Suppressor macrophage treated with lipopolysaccharide for 4 hours (primary cell): ENCODE measurements around the gene MYH6.

Experiments used
- DNase-seq: peaks from one replicate; pipeline ENCODE4 v3.0.0-alpha.2; 2020

Gene MYH6

DNA sequence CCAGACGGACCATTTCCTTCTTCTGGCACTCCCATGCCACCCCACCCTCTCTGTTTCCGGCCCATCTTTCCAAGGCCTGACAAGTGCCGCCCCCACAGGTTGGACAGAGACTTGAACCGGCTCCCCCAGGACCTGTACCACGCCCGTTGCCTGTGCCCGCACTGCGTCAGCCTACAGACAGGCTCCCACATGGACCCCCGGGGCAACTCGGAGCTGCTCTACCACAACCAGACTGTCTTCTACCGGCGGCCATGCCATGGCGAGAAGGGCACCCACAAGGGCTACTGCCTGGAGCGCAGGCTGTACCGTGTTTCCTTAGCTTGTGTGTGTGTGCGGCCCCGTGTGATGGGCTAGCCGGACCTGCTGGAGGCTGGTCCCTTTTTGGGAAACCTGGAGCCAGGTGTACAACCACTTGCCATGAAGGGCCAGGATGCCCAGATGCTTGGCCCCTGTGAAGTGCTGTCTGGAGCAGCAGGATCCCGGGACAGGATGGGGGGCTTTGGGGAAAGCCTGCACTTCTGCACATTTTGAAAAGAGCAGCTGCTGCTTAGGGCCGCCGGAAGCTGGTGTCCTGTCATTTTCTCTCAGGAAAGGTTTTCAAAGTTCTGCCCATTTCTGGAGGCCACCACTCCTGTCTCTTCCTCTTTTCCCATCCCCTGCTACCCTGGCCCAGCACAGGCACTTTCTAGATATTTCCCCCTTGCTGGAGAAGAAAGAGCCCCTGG is 32.4 kb downstream of the MYH6 start:
- no peak for DNase-seq

DNA sequence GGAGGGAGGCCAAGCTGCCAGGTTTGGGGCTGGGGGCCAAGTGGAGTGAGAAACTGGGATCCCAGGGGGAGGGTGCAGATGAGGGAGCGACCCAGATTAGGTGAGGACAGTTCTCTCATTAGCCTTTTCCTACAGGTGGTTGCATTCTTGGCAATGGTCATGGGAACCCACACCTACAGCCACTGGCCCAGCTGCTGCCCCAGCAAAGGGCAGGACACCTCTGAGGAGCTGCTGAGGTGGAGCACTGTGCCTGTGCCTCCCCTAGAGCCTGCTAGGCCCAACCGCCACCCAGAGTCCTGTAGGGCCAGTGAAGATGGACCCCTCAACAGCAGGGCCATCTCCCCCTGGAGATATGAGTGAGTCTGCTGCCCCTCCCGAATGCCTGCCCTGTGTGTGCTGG is 35.0 kb downstream of the MYH6 start:
- no peak for DNase-seq

- DNase-seq, result no peak
Observed at GRCh38 chr14:23372509-23372908, 35.6 kb downstream of the MYH6 start, which contains the start of gene IL25. TSS of gene IL25 (plus strand) at chr14:23372809.

- no peak for DNase-seq
Observed at GRCh38 chr14:23371865-23372264, 36.2 kb downstream of the MYH6 start.

DNA sequence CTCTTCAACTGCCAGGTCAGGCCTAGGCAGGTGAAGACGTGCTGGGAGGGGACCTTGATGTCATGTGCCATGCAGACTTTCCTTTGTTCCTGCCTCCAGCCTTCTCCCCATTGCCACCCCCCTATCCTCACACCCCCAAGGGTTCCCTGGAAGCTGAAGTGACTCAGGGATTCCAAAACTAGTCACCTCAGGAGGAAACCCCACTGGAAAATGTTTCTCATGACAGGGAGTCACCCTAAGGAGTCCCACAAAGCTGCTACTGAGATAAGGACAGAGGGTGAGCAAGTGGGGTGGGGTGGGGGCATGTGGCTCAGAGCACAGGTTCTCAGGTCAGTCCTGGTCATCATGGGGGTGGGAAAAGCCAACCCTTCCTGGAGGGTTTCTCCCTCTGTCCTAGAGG is 37.9 kb downstream of the MYH6 start:
- no peak for DNase-seq

DNA sequence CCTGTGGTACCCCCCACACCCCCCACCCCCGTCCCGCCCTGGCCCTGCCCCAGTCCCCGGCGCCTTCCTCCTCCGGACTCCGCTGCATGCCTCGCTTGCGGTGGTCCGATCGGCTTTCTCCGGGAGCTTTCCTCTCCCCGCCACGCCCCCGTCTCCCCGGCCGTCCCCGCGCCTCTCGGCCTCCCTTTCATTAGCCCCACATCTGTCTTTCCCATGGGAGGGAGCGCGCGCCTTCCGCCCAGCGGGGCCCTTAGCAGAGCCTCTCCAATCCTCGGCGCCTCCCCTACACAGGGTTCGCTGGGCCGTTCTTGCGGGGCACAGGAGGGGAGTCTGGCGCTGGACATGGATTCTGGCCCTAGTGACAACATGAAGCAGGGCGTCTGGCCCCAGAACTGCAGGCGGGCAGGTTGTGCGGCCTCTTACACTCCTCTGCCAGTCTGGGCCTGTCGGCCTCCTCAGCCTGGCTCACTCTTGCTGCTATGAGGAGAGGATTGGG is 41.6 kb downstream of the MYH6 start:
- no peak for DNase-seq

DNA sequence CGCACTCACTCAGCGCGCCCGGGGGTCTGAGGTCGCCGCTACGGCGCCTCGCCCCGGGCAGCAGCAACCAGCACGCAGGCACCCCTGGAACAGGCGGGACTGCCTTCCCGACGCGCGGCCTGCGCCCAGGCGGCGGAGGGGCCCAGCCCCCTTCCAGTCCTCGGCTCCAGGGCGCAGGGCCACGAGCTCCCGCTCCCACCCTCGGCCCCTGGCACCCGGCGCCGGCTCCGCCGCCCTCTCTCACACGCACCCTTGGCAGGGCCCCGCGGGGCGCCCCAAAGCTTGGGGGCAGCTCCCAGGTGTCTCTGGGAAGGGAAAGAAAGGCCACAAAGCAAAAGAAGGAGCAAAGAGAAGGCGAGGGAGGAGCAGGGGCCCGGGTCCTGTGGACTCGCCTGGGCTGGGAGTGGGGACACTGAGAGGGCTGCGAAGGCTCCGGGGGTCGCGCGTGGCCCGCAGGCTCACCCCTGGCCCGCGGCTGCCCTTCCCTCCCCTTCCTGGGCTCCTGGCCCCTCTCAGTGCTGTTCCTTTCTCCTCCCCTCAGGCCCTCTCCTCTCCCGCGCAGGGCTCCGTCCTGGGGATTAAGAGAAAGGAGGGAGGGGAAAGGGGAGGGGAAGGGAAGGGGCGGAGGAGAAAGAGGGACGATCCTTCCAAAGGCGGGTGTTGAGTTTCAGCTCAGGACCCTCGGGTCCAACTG is 42.2 kb downstream of the MYH6 start:
- DNase-seq, result no peak

DNA sequence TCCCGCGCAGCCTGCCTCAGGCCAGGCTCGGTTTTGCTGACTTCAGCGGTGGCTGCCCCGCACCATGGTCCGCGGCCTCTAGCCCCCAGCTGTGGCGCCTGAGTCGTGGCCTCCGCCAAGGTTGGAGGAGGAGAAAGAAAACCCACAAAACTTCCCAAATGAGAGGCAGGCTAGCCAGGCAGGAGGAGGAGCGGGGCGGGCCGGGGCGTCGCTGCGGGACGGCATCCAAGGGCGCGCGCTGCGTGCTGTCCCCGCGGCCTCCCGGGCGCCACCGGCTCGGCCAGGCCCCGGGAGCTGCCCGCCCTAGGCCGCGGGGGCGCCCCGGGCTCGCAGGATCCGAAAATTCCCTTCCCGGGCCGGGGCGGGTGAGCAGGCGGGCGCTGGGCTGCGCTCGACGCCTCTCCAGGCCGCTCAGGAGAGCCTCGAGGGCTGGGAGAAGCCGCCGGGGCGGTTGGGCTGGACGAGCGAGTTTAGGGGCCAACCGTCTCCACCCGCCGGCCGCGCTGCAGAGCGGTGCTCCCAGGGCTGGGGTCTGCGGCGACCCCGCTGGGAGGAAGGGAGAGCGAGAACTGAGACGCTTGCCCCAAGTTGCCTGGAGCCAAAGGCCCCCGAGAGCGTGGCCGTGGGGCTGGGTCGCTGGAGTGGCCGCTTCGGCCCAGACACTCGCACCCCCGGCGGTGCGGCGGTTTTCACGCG is 42.9 kb downstream of the MYH6 start, which contains the start of gene EFS:
TSS of gene EFS (minus strand) at position 137 of the 696 bp plus-strand sequence. CDS start 147 bp downstream, outside the sequence.
- no peak for DNase-seq

- no peak for DNase-seq
Observed at GRCh38 chr14:23364164-23365035, 43.7 kb downstream of the MYH6 start.

DNA sequence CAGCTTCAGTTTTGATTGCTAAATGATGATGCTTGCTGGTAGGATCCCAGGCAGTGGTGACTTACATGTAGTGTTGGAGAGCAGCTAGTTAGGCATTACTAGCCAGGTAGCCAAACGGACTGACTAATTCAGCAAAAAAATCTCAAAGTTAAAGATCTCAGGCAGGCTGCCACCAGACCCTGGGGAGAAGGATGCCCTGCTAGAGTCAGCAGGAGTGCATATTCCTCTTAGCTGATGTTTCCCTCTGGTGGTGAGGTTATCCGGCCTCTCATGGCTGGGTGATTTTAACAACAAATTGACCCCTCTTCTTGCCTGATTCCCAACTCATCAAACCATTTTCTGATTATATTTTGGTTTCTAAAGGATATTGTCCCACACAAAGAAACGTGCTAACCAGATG is 45.9 kb downstream of the MYH6 start:
- no peak for DNase-seq

- DNase-seq, result no peak
Observed at GRCh38 chr14:23361763-23362162, 46.3 kb downstream of the MYH6 start.

- no peak for DNase-seq
Observed at GRCh38 chr14:23361320-23361719, 46.8 kb downstream of the MYH6 start.

DNA sequence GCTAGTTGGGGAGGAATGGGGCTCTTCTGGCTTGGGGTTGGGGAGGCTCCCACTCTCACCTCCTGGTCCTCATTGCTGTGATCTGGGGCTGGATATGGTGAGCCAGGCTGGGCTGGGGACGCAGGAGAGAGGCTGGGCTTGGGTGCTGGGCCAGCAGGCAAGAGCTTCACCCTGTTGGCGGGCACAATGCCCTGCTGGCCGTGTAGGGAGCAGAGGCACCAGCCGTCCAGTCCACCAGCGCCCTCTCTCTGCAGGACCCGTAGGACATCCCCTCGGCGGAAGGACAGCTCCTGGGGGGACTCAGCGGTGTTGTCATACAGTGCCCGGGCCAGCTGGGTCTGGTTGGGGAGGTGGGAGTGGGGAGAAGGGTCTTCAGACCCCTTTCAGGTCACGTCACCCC is 47.6 kb downstream of the MYH6 start:
- DNase-seq, result no peak

DNA sequence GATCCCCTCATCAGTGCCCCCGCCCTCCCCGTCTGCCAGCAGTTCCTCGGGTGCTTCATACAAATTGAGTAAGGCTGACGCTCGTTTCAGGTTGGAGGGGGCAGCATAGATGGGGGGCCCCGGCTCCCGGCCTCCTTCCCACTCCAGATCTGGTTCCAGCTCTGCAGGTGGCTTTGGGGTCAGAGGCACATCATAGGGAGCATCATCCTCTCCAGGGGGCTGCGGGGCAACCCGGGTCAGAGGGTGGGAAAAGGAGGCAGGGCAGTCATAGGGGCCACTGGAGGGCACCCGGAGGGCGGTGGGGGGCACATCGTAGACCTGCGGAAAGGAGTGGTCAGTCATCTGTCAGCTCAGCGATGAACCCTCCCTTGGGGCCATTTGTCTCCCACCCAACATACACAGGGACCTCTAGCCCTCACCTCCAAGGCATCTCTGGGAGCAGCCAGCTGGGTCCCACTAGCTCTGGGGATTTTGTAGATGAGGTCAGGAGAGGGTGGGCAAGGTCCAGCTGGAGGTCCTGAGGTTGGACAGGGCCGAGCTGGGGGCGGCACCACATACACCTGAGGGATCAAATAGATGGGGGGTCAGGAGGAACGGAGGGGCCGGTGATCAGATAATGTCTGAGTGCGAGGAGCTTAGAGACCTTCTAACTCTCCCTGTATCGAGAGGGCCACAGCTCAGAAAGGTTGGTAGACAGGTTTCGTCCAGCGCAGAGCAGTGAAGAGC is 48.2 kb downstream of the MYH6 start:
- DNase-seq, result no peak

DNA sequence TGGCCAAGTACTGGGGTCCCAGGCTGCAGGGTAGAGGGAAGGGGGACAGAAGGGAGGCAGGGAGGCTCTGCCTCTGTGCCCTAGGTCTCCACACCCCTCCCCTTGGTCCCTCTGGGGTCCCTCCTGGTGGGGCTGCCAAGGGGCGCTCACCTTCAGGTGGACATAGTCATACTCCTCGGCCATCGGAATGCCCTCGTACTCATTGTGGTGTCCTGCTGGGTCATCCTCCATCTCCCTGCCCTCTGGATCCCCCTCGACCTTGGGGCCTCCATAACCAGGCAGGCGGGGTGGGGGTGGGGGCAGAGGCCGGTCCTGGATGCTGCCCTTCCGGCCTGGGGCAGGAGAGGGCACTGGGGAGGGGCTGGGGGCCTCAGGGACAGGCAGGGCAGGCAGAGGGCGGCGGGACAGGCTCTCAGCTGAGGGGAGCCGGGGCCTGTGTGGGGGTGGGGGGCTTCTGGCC is 48.9 kb downstream of the MYH6 start:
- no peak for DNase-seq

DNA sequence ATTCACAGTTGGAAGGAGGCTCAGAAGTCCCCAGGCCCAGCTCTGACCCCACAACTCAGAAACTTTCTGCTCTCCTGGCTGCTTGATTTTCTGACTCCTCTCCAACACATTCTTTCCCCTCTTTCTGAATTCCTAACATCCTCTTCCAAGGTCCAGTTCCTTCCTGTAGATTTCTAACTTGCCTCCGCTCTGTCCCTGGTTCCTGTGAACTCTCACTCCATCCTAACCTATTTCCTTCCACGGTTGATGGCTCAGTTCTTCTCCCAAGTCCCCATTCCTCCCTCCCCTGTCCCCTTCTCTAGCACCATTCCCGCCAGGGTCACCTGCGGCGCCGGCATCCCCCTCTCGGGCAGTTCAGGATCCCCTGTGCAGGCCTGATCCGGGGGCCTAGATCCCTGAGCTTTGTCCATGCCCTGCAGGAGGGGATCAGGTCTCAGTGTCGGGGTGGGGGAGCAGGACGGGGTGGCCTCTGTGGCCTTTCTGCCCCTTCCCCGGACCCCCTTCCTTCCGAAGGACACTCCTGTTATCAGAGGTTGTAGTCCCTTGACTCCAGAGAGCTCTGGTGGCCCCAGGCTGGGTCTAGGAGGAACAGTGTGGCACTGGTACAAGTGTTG is 49.4 kb downstream of the MYH6 start:
- DNase-seq, result no peak

GRCh38 chr14:23358042-23358441 is 50.0 kb downstream of the MYH6 start:
- no peak for DNase-seq

DNA sequence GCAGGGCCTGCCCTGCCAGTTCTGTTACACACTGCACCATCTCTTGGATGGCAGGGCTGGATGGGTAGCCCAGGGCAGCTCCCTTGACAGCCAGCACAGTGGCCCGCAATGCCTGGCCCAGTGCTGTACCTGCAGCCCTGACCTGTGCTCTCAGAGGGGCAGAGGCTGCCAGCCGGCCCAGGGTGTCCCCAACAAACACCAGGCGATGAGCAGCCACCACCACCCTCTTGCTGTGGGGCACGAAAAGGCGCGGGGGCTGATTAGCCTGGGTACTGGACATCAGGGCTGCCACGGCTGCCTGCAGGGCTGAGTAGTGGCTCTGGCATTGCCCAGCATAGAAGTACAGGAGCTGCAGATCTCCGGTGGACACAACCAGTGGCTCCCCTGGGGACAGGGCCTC is 50.8 kb downstream of the MYH6 start:
- DNase-seq, result no peak

DNA sequence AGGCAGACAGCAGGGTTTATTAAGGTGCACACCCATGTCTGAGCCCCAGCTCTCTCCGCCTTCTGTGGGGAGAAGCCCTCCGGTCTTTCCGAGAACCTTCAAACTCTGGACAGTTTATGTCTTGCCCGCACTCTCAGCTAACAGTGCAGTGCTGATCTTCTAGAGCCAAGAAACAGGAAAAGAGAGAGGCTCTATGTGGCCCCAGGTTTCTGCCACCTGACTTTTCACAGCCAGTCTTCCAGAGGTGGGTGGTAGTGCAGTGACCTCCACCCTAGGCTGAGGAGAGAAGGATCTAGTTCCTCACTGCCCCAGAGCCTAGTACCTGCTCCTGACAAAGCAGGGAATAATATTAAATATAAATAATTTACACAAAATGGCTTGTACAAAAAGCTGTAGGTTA is 51.4 kb downstream of the MYH6 start:
- DNase-seq, result no peak

GRCh38 chr14:23355871-23356435 is 52.1 kb downstream of the MYH6 start:
- no peak for DNase-seq

GRCh38 chr14:23354990-23355389 is 53.1 kb downstream of the MYH6 start:
- no peak for DNase-seq
